HEK293 (cell line): ENCODE results near the gene EEF1AKMT3.

ENCODE experiments used
- CTCF ChIA-PET: fragments of 350-600 bp; formaldehyde crosslinking; extraction: SDS; loops from one replicate; lab custom pipeline; 2021; ENCODE audit warnings: antibody characterized with exemption; lab: Yijun Ruan, JAX
- POLR2A ChIA-PET: fragments of 300-600 bp; formaldehyde crosslinking; extraction: SDS; loops from one replicate; lab custom pipeline; 2020; ENCODE audit warnings: antibody characterized with exemption, inconsistent platforms; lab: Yijun Ruan, JAX
- H3K27ac ChIP-seq: fragments of 200-500 bp; sonication (Bioruptor generic); 2 replicates; pipeline ENCODE4 v1.5.1; 2014; ENCODE audit warnings: low read depth, low read length, control low read depth, inconsistent platforms; ENCODE audit errors: extremely low read depth
- H3K36me3 ChIP-seq, 2 experiments: fragments of 200-500 bp in 1 of 2; sonication (Bioruptor generic) in 1 of 2; 1 replicate in 1 of 2; 2 replicates in 1 of 2; pipeline ENCODE4 v1.5.1; 2014 to 2017; ENCODE audit warnings: inconsistent platforms in 2 of 2, low read length in 2 of 2; ENCODE audit not compliant: control insufficient read depth in 2 of 2, insufficient read depth in 1 of 2
- H3K4me1 ChIP-seq: fragments of 200-500 bp; sonication (Bioruptor generic); 2 replicates; pipeline ENCODE4 v1.5.1; 2014; ENCODE audit warnings: mild to moderate bottlenecking, low read length, inconsistent platforms; ENCODE audit not compliant: control insufficient read depth, insufficient read depth
- H3K4me3 ChIP-seq: 2 replicates; pipeline ENCODE4 v1.5.1; 2011; ENCODE audit warnings: low read depth, mild to moderate bottlenecking, control low read depth, low read length, moderate library complexity
- H3K9me3 ChIP-seq: fragments of 200-500 bp; sonication (Bioruptor generic); 2 replicates; pipeline ENCODE4 v1.5.1; 2014; ENCODE audit warnings: low read depth, low read length, inconsistent platforms; ENCODE audit not compliant: control insufficient read depth, insufficient read depth
- ATF2 ChIP-seq: fragments of 450-650 bp; formaldehyde crosslinking; IDR thresholded peaks from 2 replicates; pipeline ENCODE4 v1.5.1; 2016; ENCODE audit warnings: missing biosample characterization, missing genetic modification characterization, low read depth
- BCL11A ChIP-seq: fragments of 450-650 bp; formaldehyde crosslinking; IDR thresholded peaks from 2 replicates; pipeline ENCODE4 v1.5.1; 2016; ENCODE audit warnings: low read depth, missing biosample characterization, missing genetic modification characterization
- GLIS2 ChIP-seq: fragments of 450-650 bp; formaldehyde crosslinking; IDR thresholded peaks from 2 replicates; pipeline ENCODE4 v1.5.1; 2016; ENCODE audit warnings: missing biosample characterization, missing genetic modification characterization
- MYNN ChIP-seq: fragments of 450-650 bp; formaldehyde crosslinking; IDR thresholded peaks from 2 replicates; pipeline ENCODE4 v1.5.1; 2016; ENCODE audit warnings: missing biosample characterization, missing genetic modification characterization, borderline replicate concordance
- PRDM1 ChIP-seq: fragments of 450-650 bp; formaldehyde crosslinking; IDR thresholded peaks from 2 replicates; pipeline ENCODE4; 2016; ENCODE audit warnings: missing biosample characterization, missing genetic modification characterization
- REST ChIP-seq: fragments of 450-650 bp; formaldehyde crosslinking; IDR thresholded peaks from 2 replicates; pipeline ENCODE4 v1.5.1; 2016; ENCODE audit warnings: missing biosample characterization, missing genetic modification characterization
- ZBTB26 ChIP-seq: fragments of 450-650 bp; formaldehyde crosslinking; optimal IDR thresholded peaks from 2 replicates; pipeline ENCODE3; 2016; ENCODE audit warnings: missing biosample characterization, mild to moderate bottlenecking, missing genetic modification characterization
- ZBTB7A ChIP-seq: fragments of 450-650 bp; formaldehyde crosslinking; IDR thresholded peaks from 2 replicates; pipeline ENCODE4 v1.5.1; 2016; ENCODE audit warnings: low read depth, missing biosample characterization, missing genetic modification characterization
- ZBTB8A ChIP-seq: fragments of 450-650 bp; formaldehyde crosslinking; IDR thresholded peaks from 2 replicates; pipeline ENCODE4 v1.5.1; 2016; ENCODE audit warnings: missing biosample characterization, missing genetic modification characterization
- ZEB2 ChIP-seq: fragments of 450-650 bp; formaldehyde crosslinking; IDR thresholded peaks from 2 replicates; pipeline ENCODE4 v1.5.1; 2016; ENCODE audit warnings: missing biosample characterization, missing genetic modification characterization
- ZFP41 ChIP-seq: fragments of 450-650 bp; formaldehyde crosslinking; IDR thresholded peaks from 2 replicates; pipeline ENCODE4 v1.5.1; 2016; ENCODE audit warnings: missing biosample characterization, missing genetic modification characterization, borderline replicate concordance
- ZNF157 ChIP-seq: fragments of 450-650 bp; formaldehyde crosslinking; IDR thresholded peaks from 2 replicates; pipeline ENCODE4 v1.5.1; 2016; ENCODE audit warnings: missing biosample characterization, missing genetic modification characterization
- ZNF174 ChIP-seq: fragments of 450-650 bp; formaldehyde crosslinking; IDR thresholded peaks from 2 replicates; pipeline ENCODE4 v1.5.0; 2017; ENCODE audit warnings: missing biosample characterization, mild to moderate bottlenecking, missing genetic modification characterization
- ZNF292 ChIP-seq: fragments of 450-650 bp; formaldehyde crosslinking; IDR thresholded peaks from 2 replicates; pipeline ENCODE4 v1.5.1; 2016; ENCODE audit warnings: low read depth, missing biosample characterization, missing genetic modification characterization, borderline replicate concordance
- ZNF311 ChIP-seq: fragments of 450-650 bp; formaldehyde crosslinking; IDR thresholded peaks from 2 replicates; pipeline ENCODE4 v1.5.1; 2017; ENCODE audit warnings: missing biosample characterization, missing genetic modification characterization, borderline replicate concordance
- ZNF335 ChIP-seq: fragments of 450-650 bp; formaldehyde crosslinking; conservative IDR thresholded peaks from 2 replicates; pipeline ENCODE4 v1.5.1; 2016; ENCODE audit warnings: missing biosample characterization, missing genetic modification characterization
- ZNF391 ChIP-seq: fragments of 450-650 bp; formaldehyde crosslinking; IDR thresholded peaks from 2 replicates; pipeline ENCODE4 v1.5.1; 2016; ENCODE audit warnings: low read depth, missing biosample characterization, missing genetic modification characterization, borderline replicate concordance
- ZNF777 ChIP-seq: fragments of 450-650 bp; formaldehyde crosslinking; IDR thresholded peaks from 2 replicates; pipeline ENCODE4 v1.5.1; 2017; ENCODE audit warnings: missing biosample characterization, missing genetic modification characterization, borderline replicate concordance
- ZNF791 ChIP-seq: fragments of 450-650 bp; formaldehyde crosslinking; IDR thresholded peaks from 2 replicates; pipeline ENCODE4 v1.5.1; 2016; ENCODE audit warnings: missing biosample characterization, missing genetic modification characterization
- ZNF792 ChIP-seq: fragments of 450-650 bp; formaldehyde crosslinking; IDR thresholded peaks from 2 replicates; pipeline ENCODE4 v1.5.1; 2016; ENCODE audit warnings: missing biosample characterization, missing genetic modification characterization
- TF ChIP-seq, protein P1 (sequence below): fragments of 450-650 bp; formaldehyde crosslinking; IDR thresholded peaks from 2 replicates; pipeline ENCODE4 v1.5.1; 2016; ENCODE audit warnings: missing biosample characterization, missing genetic modification characterization
- TF ChIP-seq, protein P2 (sequence below): fragments of 450-650 bp; formaldehyde crosslinking; IDR thresholded peaks from 2 replicates; pipeline ENCODE4 v1.5.1; 2017; ENCODE audit warnings: missing biosample characterization, missing genetic modification characterization
- TF ChIP-seq, protein P3 (sequence below): fragments of 450-650 bp; formaldehyde crosslinking; IDR thresholded peaks from 2 replicates; pipeline ENCODE4 v1.5.1; 2016; ENCODE audit warnings: missing biosample characterization, missing genetic modification characterization, low read depth

EEF1AKMT3 gene

DNA sequence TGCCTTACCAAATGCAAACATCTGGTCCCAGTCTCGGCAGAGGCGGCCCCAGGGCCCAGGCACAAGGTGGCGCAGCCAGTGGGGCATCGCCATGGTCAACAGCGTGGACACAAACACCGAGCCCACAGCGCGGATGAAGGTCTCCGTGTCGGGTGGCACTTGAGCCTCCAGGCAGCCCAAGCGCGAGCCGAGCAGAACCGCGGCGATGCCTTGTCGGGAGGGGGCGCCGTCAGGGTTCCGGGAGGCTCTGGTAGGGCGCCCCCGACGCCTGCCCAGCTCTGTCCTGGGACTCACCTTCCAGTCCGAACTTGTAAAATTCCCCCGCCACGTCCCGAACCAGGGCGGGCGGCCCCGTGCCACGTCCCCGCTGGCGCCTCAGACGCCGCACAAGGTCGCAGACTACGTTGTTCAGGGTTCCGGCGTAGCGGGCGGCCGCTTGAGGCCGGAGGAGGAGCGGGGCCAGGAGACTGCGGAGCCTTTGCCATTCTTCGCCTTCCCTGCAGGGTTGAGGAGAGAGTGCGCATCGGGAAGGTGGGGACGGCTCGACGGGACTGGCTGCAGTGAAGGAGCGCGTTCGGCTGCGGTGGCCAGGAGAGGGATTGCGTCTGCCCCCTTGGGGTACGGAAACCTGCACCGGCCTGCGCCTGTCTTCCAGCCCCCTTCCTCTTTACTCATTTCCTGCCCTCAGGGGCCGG lies 7.3 kb upstream of the EEF1AKMT3 start:
- peaks cover 0 to 33% of the 10 kb centered on the region in 2 experiments; a peak in 2 of 3 replicates for H3K36me3 ChIP-seq
- H3K9me3 ChIP-seq, result no peaks in the 10 kb centered on the region
- peaks cover 15% of the 10 kb centered on the region for H3K4me1 ChIP-seq
- H3K4me3 ChIP-seq, result no peak overlapping the region
- no peak overlapping the region for H3K27ac ChIP-seq
- POLR2A ChIA-PET, result interaction anchor here (0.8 to 2.5 kb wide), 3 partner anchors 9 to 128 kb away, joined by 3 to 8 read pairs (median 3); no protein-coding TSS in a partner anchor
- CTCF ChIA-PET, result interaction anchor here (0.7 to 3.8 kb wide), 3 partner anchors 9 to 140 kb away, joined by 3 to 26 read pairs (median 3); partner anchors contain the start of gene MARCHF9
- TF ChIP-seq BCL11A (tag by site-specific recombination) (no peak), ZNF335 (peak; percentile 75), ZNF292 (tag by site-specific recombination) (no peak), ZNF174 (tag by site-specific recombination) (no peak), ZFP41 (tag by site-specific recombination) (no peak), PRDM1 (tag by site-specific recombination) (0 out of 2 replicates have a peak, but pooled peaks have one; percentile 12), ZNF311 (no peak), ZBTB8A (peak; percentile 79), MYNN (tag by site-specific recombination) (no peak), ZNF792 (tag by site-specific recombination) (no peak), ZEB2 (tag by site-specific recombination) (0 out of 2 replicates have a peak, but pooled peaks have one; percentile 18), ATF2 (tag by site-specific recombination) (no peak), ZNF157 (no peak), ZBTB26 (tag by site-specific recombination) (peak; percentile 48), ZNF777 (tag by site-specific recombination) (peak; percentile 24; the same call in 1 of the 2 replicates), ZNF791 (tag by site-specific recombination) (no peak), ZBTB7A (tag by site-specific recombination) (no peak), ZNF391 (tag by site-specific recombination) (no peak), REST (tag by site-specific recombination) (0 out of 2 replicates have a peak, but pooled peaks have one; percentile 13), GLIS2 (tag by site-specific recombination) (peak; percentile 18; the same call in 1 of the 2 replicates)
- TF ChIP-seq, protein P1, sequence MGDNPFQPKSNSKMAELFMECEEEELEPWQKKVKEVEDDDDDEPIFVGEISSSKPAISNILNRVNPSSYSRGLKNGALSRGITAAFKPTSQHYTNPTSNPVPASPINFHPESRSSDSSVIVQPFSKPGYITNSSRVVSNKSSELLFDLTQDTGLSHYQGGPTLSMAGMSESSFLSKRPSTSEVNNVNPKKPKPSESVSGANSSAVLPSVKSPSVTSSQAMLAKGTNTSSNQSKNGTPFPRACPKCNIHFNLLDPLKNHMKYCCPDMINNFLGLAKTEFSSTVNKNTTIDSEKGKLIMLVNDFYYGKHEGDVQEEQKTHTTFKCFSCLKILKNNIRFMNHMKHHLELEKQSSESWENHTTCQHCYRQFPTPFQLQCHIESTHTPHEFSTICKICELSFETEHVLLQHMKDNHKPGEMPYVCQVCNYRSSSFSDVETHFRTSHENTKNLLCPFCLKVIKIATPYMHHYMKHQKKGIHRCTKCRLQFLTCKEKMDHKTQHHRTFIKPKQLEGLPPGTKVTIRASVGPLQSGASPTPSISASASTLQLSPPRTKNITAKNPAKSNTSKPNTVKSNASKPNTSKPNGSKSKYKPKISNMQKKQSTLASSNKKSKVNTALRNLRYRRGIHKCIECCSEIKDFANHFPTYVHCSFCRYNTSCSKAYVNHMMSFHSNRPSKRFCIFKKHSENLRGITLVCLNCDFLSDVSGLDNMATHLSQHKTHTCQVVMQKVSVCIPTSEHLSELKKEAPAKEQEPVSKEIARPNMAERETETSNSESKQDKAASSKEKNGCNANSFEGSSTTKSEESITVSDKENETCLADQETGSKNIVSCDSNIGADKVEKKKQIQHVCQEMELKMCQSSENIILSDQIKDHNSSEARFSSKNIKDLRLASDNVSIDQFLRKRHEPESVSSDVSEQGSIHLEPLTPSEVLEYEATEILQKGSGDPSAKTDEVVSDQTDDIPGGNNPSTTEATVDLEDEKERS (tag by site-specific recombination), result no peak
- TF ChIP-seq, protein P2, sequence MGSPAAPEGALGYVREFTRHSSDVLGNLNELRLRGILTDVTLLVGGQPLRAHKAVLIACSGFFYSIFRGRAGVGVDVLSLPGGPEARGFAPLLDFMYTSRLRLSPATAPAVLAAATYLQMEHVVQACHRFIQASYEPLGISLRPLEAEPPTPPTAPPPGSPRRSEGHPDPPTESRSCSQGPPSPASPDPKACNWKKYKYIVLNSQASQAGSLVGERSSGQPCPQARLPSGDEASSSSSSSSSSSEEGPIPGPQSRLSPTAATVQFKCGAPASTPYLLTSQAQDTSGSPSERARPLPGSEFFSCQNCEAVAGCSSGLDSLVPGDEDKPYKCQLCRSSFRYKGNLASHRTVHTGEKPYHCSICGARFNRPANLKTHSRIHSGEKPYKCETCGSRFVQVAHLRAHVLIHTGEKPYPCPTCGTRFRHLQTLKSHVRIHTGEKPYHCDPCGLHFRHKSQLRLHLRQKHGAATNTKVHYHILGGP (tag by site-specific recombination), result no peak
- TF ChIP-seq, protein P3, sequence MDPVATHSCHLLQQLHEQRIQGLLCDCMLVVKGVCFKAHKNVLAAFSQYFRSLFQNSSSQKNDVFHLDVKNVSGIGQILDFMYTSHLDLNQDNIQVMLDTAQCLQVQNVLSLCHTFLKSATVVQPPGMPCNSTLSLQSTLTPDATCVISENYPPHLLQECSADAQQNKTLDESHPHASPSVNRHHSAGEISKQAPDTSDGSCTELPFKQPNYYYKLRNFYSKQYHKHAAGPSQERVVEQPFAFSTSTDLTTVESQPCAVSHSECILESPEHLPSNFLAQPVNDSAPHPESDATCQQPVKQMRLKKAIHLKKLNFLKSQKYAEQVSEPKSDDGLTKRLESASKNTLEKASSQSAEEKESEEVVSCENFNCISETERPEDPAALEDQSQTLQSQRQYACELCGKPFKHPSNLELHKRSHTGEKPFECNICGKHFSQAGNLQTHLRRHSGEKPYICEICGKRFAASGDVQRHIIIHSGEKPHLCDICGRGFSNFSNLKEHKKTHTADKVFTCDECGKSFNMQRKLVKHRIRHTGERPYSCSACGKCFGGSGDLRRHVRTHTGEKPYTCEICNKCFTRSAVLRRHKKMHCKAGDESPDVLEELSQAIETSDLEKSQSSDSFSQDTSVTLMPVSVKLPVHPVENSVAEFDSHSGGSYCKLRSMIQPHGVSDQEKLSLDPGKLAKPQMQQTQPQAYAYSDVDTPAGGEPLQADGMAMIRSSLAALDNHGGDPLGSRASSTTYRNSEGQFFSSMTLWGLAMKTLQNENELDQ, result no peak
